CD14-positive monocyte (primary cell): Measurements from ENCODE around the gene HMBS. TPM values are rescaled to one million over a fixed set of nuclear protein-coding genes. Genes with fewer than 3 reads are reported as not detected.
A peak's percentile ranks its signal among the peaks of the same experiment; 100 is the strongest.

Experiments used
- DNase-seq, 3 donors: peaks; one replicate each; pipeline ENCODE4 v3.0.0-alpha.2; 2011 to 2022
- H2AFZ ChIP-seq: 2 replicates; pipeline ENCODE4 v1.6.0; 2012; ENCODE audit warnings: mild to moderate bottlenecking, low read depth, low read length, inconsistent platforms; ENCODE audit not compliant: insufficient read depth, poor library complexity, severe bottlenecking
- H3K27ac ChIP-seq, 2 donors: 1 replicate in 1 of 2; 2 replicates in 1 of 2; pipeline ENCODE4 v1.5.1; 2012 to 2013; ENCODE audit warnings: low read length in 2 of 2, control low read depth in 1 of 2, inconsistent platforms in 1 of 2, low read depth in 1 of 2, mild to moderate bottlenecking in 1 of 2
- H3K27me3 ChIP-seq, 2 donors: one replicate each; pipeline versions ENCODE4 v1.6.0 to v1.6.1; 2011 to 2013; ENCODE audit warnings: low read length in 2 of 2; ENCODE audit not compliant: control insufficient read depth in 2 of 2, insufficient read depth in 2 of 2
- H3K36me3 ChIP-seq, 2 donors: replicated peaks in 1 of 2; 1 replicate in 1 of 2; 2 replicates in 1 of 2; pipeline versions ENCODE4 v1.5.1 to v1.6.1; 2012 to 2013; ENCODE audit warnings: low read length in 2 of 2, control low read depth in 1 of 2, inconsistent platforms in 1 of 2, mild to moderate bottlenecking in 1 of 2; ENCODE audit not compliant: insufficient read depth in 2 of 2, control insufficient read depth in 1 of 2
- H3K4me1 ChIP-seq, 2 donors: 1 replicate in 1 of 2; 2 replicates in 1 of 2; pipeline versions ENCODE4 v1.5.1 to v1.6.1; 2012 to 2013; ENCODE audit warnings: low read length in 2 of 2, control low read depth in 1 of 2, inconsistent platforms in 1 of 2, mild to moderate bottlenecking in 1 of 2, moderate library complexity in 1 of 2; ENCODE audit not compliant: insufficient read depth in 2 of 2, control insufficient read depth in 1 of 2
- H3K4me2 ChIP-seq: replicated peaks from 2 replicates; pipeline ENCODE3; 2012; ENCODE audit warnings: low read length, moderate library complexity, mild to moderate bottlenecking; ENCODE audit not compliant: poor library complexity, severe bottlenecking; ENCODE audit errors: extremely low read depth
- H3K4me3 ChIP-seq, 3 experiments: fragments of 200-600 bp in 1 of 3; sonication (generic) in 1 of 3; replicated peaks in 1 of 3; 1 replicate in 2 of 3; 2 replicates in 1 of 3; pipeline ENCODE4 v1.5.1; 2011 to 2013; ENCODE audit warnings: low read length in 3 of 3, mild to moderate bottlenecking in 3 of 3, control low read depth in 2 of 3, low read depth in 2 of 3, inconsistent platforms in 1 of 3, moderate library complexity in 1 of 3
- H3K79me2 ChIP-seq: 2 replicates; pipeline ENCODE4 v1.6.0; 2012; ENCODE audit warnings: mild to moderate bottlenecking, control low read depth, inconsistent platforms, low read length, moderate library complexity; ENCODE audit not compliant: insufficient read depth
- H3K9ac ChIP-seq: 2 replicates; pipeline ENCODE4 v1.6.0; 2017; ENCODE audit warnings: low read length, mild to moderate bottlenecking; ENCODE audit not compliant: insufficient read depth, poor library complexity, severe bottlenecking
- H3K9me3 ChIP-seq, 2 donors: replicated peaks in 1 of 2; 1 replicate in 1 of 2; 2 replicates in 1 of 2; pipeline versions ENCODE4 v1.5.1 to v1.6.1; 2012 to 2013; ENCODE audit warnings: low read length in 2 of 2, control low read depth in 1 of 2; ENCODE audit not compliant: control insufficient read depth in 1 of 2, insufficient read depth in 1 of 2
- H4K20me1 ChIP-seq: 2 replicates; pipeline ENCODE4 v1.6.0; 2012; ENCODE audit warnings: mild to moderate bottlenecking, low read length, control low read depth, moderate library complexity; ENCODE audit not compliant: insufficient read depth
- H3K27ac Mint-ChIP-seq, 7 donors: one replicate each; pipeline ENCODE4 v1.8.0; 2020; ENCODE audit warnings: mild to moderate bottlenecking in 7 of 7, mixed read lengths in 7 of 7, moderate library complexity in 6 of 7, inconsistent platforms in 2 of 7
- H3K27me3 Mint-ChIP-seq, 3 donors: one replicate each; pipeline ENCODE4 v1.8.0; 2021 to 2022; ENCODE audit warnings: low read depth in 3 of 3, mild to moderate bottlenecking in 3 of 3, mixed read lengths in 3 of 3, moderate library complexity in 3 of 3, inconsistent platforms in 1 of 3
- H3K36me3 Mint-ChIP-seq, 2 donors: one replicate each; pipeline ENCODE4 v1.8.0; 2020; ENCODE audit warnings: mixed read lengths in 2 of 2, inconsistent platforms in 1 of 2, mild to moderate bottlenecking in 1 of 2
- H3K4me1 Mint-ChIP-seq: one replicate; pipeline ENCODE4 v1.8.0; 2020; ENCODE audit warnings: mild to moderate bottlenecking, mixed read lengths
- H3K4me3 Mint-ChIP-seq, 2 donors: one replicate each; pipeline ENCODE4 v1.8.0; 2020; ENCODE audit warnings: mild to moderate bottlenecking in 2 of 2, mixed read lengths in 2 of 2, moderate library complexity in 1 of 2
- H3K9me3 Mint-ChIP-seq, 7 donors: one replicate each; pipeline ENCODE4 v1.8.0; 2020 to 2022; ENCODE audit warnings: mixed read lengths in 7 of 7, mild to moderate bottlenecking in 6 of 7, moderate library complexity in 6 of 7, inconsistent platforms in 2 of 7
- CTCF ChIP-seq: fragments of 200-600 bp; IDR thresholded peaks from one replicate; pipeline ENCODE4 v1.8.0; 2022; ENCODE audit warnings: antibody characterized with exemption, mild to moderate bottlenecking
- WGBS: methylation state at CpG from one replicate; pipeline ENCODE4 v1.1.5; 2013; ENCODE audit warnings: missing lambda C conversion rate; ENCODE audit not compliant: insufficient coverage; 5-methylcytosine and 5-hydroxymethylcytosine counted together
- intact Hi-C, 2 donors: fragments of 100-400 bp; cut with micrococcal nuclease; formaldehyde crosslinking; loops; one replicate each; pipeline versions ENCODE4 v1.15.0 to v1.15.1; 2023
- polyA plus RNA-seq, 3 donors: library from polyadenylated mRNA; depleted of rRNA in 1 of 3; unstranded in 2 of 3; stranded (reverse) in 1 of 3; fragments of 300-500 nt in 2 of 3; fragments of >200 nt in 1 of 3; fragmentation: Illumina TruSeq in 2 of 3; gene quantifications; 1 replicate in 2 of 3; 2 replicates in 1 of 3; pipeline ENCODE4 v1.2.3, GENCODE V29; 2012 to 2021

Gene HMBS
- polyA plus RNA-seq, 3 donors: 21.1 to 26.4 (median 25.2) TPM

- Histone ChIP-seq H3K4me3 (no peak overlapping the region), H3K4me1 (peaks cover 44 to 55% of the 10 kb centered on the region in 2 donors), H3K36me3 (peaks cover 57 to 79% of the 10 kb centered on the region in 2 donors), H3K79me2 (peaks cover 50% of the 10 kb centered on the region), H4K20me1 (peaks cover 30% of the 10 kb centered on the region), H3K9ac (no peak overlapping the region), H3K27me3 (no peaks in the 10 kb centered on the region), H3K9me3 (no peaks in the 10 kb centered on the region), H2AFZ (no peak overlapping the region), H3K4me2 (no peak overlapping the region), H3K27ac (peak overlapping the region; percentile 83 to 94)
- TF ChIP-seq CTCF: no peak
- intact Hi-C loops: no loop called here
- no peaks in the 10 kb centered on the region for H3K27me3 Mint-ChIP-seq
- no peak for DNase-seq
- no peaks in the 10 kb centered on the region for H3K9me3 Mint-ChIP-seq
- no peak overlapping the region for H3K4me3 Mint-ChIP-seq
- peaks cover 66 to 82% of the 10 kb centered on the region in 2 donors for H3K36me3 Mint-ChIP-seq
- peaks cover 52% of the 10 kb centered on the region for H3K4me1 Mint-ChIP-seq
- peak overlapping the region; percentile 8 to 98 (median 73) for H3K27ac Mint-ChIP-seq
- WGBS: no CpG with 5 or more reads among the region's 5 CpGs
Observed at GRCh38 chr11:119114351-119114750, 29.7 kb downstream of the HMBS start.

GRCh38 chr11:119115484-119116234 is 31.0 kb downstream of the HMBS start:
- H3K27me3 ChIP-seq: no peaks in the 10 kb centered on the region
- Mint-ChIP-seq H3K4me1 (peaks cover 44% of the 10 kb centered on the region), H3K9me3 (no peaks in the 10 kb centered on the region), H3K27me3 (peaks cover 0 to under 1% (median 0%) of the 10 kb centered on the region in 3 donors), H3K4me3 (peak overlapping the region; percentile 93 to 96), H3K36me3 (peaks cover 54 to 70% of the 10 kb centered on the region in 2 donors), H3K27ac (peak overlapping the region; percentile 95 to 99 (median 98))
- no peaks in the 10 kb centered on the region for H3K9me3 ChIP-seq
- 9% methylated on average over 19 of the region's 24 CpGs for WGBS
- peak; percentile 80 to 90 (median 89) for DNase-seq
- peaks cover 36% of the 10 kb centered on the region for H3K79me2 ChIP-seq
- H2AFZ ChIP-seq: peak overlapping the region; percentile 81
- intact Hi-C loops: no loop called here
- peak overlapping the region; percentile 37 to 77 (median 64) for H3K4me3 ChIP-seq
- H3K4me2 ChIP-seq: peak overlapping the region; percentile 80
- TF ChIP-seq CTCF: no peak
- peaks cover 16% of the 10 kb centered on the region for H4K20me1 ChIP-seq
- peak overlapping the region; percentile 54 for H3K9ac ChIP-seq
- peak overlapping the region; percentile 83 to 94 for H3K27ac ChIP-seq
- peaks cover 38 to 44% of the 10 kb centered on the region in 2 donors for H3K4me1 ChIP-seq
- peaks cover 46 to 66% of the 10 kb centered on the region in 2 donors for H3K36me3 ChIP-seq
